Stimulated activated CD8-positive, alpha-beta memory T cell treated with anti-CD3 and anti-CD28 coated beads, Interleukin-15, amount 100 ng/mL, for 4 hours (primary cell): Measurements from ENCODE around the gene INAFM2.

Experiments
- DNase-seq, 2 donors: peaks; one replicate each; pipeline ENCODE4 v3.0.0-alpha.2; 2020; ENCODE audit warnings: low read depth in 2 of 2

INAFM2 gene

GRCh38 chr15:40323239-40323952 lies at the start of gene INAFM2:
Gene INAFM2, plus strand, starts transcription at chr15:40323692. Its CDS starts 364 bp downstream, at chr15:40324056.
- DNase-seq, result peak; percentile 85 to 90

DNA sequence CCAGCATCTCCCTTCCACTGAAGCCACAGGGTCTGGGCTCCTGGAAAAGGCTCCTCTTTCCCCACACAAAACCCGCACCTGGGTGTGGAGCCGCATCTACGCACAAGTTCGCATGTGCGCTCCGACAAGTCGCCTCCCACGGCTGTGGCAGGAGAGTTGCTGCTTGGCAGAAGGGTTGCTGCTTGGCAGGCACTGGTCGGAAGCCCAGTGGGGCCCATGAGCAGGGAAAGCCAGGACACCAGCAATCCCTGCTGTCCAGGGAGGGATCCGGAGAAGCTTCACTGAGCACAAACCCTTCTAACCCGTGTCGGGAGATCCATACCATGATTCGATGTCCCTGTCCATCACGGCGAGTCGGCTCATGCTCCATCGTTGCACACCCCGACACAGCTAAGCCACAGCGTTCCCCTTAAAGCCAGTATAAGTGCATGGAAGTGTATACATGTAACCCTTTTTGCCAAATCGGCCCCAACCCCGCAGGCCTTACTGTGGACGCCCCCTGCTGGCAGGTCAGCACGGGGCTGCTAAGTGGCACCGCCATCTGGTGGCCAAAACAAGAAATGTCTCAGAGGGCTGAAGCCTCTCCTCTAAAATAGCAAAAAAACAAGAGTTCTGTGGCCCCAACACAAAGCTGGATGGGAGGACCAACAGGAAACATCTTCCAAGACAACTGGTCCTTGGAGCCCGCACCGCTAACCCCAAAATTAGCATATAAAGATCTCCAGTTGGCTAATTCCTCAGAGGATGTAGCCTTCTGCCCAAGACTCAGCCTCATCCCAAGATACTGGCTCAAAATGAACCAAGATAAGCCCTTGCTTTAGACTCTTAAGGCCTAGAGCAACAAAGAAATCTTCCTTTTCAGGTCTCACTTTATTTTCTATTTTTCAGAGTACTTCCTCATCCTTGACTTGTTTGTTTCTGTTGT lies 48.9 kb upstream of the INAFM2 start:
- DNase-seq, result peak; percentile 66 to 75

GRCh38 chr15:40275523-40275922 lies 48.0 kb upstream of the INAFM2 start:
- no peak for DNase-seq

DNA sequence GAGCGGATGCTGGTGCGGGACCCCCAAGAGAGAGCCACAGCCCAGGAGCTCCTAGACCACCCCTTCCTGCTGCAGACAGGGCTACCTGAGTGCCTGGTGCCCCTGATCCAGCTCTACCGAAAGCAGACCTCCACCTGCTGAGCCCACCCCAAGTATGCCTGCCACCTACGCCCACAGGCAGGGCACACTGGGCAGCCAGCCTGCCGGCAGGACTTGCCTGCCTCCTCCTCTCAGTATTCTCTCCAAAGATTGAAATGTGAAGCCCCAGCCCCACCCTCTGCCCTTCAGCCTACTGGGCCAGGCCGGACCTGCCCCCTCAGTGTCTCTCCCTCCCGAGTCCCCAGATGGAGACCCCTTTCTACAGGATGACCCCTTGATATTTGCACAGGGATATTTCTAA lies 47.5 kb upstream of the INAFM2 start:
- no peak for DNase-seq

GRCh38 chr15:40276927-40277326 lies 46.6 kb upstream of the INAFM2 start:
- no peak for DNase-seq

DNA sequence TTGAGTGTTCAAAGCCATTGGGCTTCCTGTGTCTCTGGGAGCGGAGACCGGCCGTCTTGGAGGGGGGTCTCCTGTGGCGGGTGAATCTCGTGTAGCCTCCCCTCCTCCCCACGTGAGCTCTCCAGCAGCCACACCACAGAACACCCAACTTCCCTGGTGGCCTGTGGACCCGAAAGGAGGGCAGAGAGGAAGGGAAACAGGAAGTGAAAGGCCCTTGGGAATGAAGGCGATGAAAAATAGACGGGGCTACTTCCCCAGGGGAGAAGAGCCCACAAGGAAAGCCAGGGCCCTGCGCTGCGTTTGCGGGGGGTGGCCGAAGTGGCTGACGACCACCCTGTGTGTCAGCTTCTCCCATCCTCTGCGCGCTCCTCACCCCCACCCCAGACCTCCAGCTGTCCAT lies 46.0 kb upstream of the INAFM2 start:
- DNase-seq, result no peak

DNA sequence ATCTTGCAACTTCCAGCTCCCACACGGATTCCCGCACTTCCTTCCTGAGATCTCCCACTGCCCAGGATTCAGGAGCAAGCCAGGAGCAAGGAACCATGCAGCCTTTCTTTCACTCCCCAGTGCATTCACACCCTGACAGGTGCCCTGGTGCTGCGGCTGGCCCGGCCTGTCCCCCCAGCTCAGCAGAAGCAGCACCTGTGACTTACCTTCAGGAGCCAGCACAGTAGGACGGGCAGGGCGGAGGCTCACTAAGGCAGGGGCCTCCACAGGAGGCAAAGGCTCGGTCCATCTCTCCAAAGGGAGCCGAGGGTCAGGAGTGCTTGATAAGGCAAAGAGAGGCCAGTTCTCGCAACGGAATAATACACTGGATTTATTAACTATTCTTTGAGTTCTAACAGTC lies 45.5 kb upstream of the INAFM2 start:
- DNase-seq, result no peak

- DNase-seq, result peak; percentile 16 to 24
These were observed 43.9 kb upstream of the INAFM2 start for GRCh38 chr15:40279437-40280141.

GRCh38 chr15:40280260-40281056 lies 43.0 kb upstream of the INAFM2 start:
- DNase-seq, result no peak

GRCh38 chr15:40281057-40281800 lies 42.3 kb upstream of the INAFM2 start:
- no peak for DNase-seq

DNA sequence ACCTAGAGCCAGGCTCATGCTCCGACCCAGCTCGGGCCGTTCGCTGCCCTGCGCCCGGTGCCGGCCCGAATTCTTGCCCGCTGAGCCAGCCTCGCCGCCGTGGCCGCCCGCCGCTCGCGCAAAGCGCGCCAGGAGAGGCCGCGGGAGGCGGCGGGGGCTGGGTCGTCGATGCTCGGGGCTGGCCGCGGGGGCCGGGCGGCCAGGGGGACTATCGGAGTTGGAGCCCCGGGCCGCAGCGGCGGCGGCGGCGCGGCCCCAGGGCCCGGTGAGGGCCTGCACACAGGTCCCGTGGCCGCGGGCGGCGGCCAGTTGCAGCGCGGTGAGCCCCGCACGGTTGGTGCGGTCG lies 41.7 kb upstream of the INAFM2 start:
- no peak for DNase-seq

- DNase-seq, result peak in 1 of 2 donors; percentile 23
These were observed 41.2 kb upstream of the INAFM2 start for GRCh38 chr15:40282147-40282868.

- no peak for DNase-seq
These were observed 40.5 kb upstream of the INAFM2 start, which contains the start of gene ANKRD63 for GRCh38 chr15:40282869-40283614. Gene ANKRD63, minus strand, starts transcription at chr15:40283064. Its CDS starts 478 bp downstream, at chr15:40282586.

GRCh38 chr15:40283615-40284300 lies 39.7 kb upstream of the INAFM2 start:
- no peak for DNase-seq

GRCh38 chr15:40285151-40285550 lies 38.3 kb upstream of the INAFM2 start:
- no peak for DNase-seq

- DNase-seq, result no peak
These were observed 37.9 kb upstream of the INAFM2 start for GRCh38 chr15:40285554-40286011.

GRCh38 chr15:40286061-40286532 lies 37.4 kb upstream of the INAFM2 start:
- DNase-seq, result no peak

DNA sequence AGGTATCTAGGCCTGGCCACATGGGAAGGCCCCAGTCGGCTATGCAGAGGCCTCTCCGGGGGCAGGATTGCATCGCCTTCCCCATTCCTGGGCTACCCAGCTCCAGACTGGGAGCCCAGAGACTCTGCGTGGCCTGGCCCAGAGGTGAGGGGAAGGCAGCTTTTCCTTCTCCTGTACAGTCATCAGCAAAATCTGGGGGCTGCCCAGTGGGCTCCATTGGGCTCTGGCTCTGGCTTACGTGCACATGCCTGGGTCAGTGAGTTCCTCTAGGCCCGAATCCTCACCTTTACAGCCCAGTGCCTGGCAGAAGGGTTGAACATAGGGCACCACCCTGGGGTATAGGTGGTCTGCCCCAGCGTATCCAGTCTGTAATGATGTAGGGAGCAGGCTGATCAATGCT lies 36.7 kb upstream of the INAFM2 start:
- no peak for DNase-seq
